ENCODE data around the gene DIRAS1.

- no peak for TF ChIP-seq CTCF (IDR thresholded peaks at IDR 0.05; ENCODE audit: insufficient read depth, low read length)
- no peak for TF ChIP-seq POLR2AphosphoS5 (IDR thresholded peaks at IDR 0.05; ENCODE audit: low read depth)
- TF ChIP-seq REST (IDR thresholded peaks at IDR 0.05; ENCODE audit: insufficient replicate concordance, low read depth), result no peak
- no peak for TF ChIP-seq GABPA (IDR thresholded peaks at IDR 0.05; ENCODE audit: low read depth)
- no peak for TF ChIP-seq SPI1 (IDR thresholded peaks at IDR 0.05; ENCODE audit: borderline replicate concordance, low read depth)
Observed at GRCh38 chr19:2756921-2757881, 36.0 kb upstream of the DIRAS1 start.

Measured in HL-60 (cell line).